NCI-H1694 treated with DMSO at 0.1 percent for 48 hours (cell line): ENCODE results near the gene NR1H2.
"Not testable (repeated sequence)": the region's sequence is repeated elsewhere in the genome, so short reads cannot be mapped to it uniquely, and the experiment has no call there.

Experiments used
- DNase-seq: peaks from one replicate; lab custom pipeline; 2025; lab: John Stamatoyannopoulos, UW

NR1H2 gene

DNA sequence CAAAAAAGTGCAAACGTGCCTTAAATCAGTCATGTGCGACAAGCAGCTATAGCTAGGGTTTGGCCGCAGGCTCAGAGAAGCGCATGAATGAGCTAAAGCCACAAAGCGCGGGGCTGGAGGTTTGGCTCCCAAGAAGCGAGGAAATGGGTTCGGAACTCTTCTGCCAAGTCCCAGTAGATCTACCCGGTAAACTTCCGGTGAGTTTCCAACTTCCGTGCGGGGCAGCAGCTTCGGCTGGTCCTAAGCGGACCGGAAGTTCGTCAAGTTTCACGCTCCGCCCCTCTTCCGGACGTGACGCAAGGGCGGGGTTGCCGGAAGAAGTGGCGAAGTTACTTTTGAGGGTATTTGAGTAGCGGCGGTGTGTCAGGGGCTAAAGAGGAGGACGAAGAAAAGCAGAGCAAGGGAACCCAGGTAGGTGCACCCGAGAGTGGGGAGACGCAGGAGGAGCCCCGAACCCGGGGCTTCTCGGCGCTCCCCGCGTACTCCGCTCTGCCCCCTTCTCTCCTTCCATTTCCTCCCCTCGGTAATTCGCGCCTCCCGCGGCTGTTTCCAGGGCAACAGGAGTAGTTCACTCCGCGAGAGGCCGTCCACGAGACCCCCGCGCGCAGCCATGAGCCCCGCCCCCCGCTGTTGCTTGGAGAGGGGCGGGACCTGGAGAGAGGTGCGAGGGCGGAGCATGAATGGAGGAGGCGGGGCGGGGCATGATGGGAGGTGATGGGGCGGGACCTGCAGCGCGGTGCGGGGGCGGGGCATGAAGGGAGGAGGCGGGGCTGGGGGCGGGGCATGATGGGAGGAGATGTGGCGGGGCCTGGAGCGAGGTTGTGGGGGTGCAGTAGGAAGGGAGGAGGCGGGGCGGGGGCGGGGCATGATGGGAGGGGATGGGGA is at the start of gene NR1H2:
TSS of gene NR1H2 (plus strand) at position 292 of the 885 bp plus-strand sequence. CDS start 1,149 bp downstream, outside the sequence.
- peak; percentile 94 for DNase-seq

- no peak for DNase-seq
Observed at GRCh38 chr19:50327013-50327412, 49.2 kb upstream of the NR1H2 start.

GRCh38 chr19:50327461-50328223 is 48.6 kb upstream of the NR1H2 start:
- DNase-seq, result no peak

- no peak for DNase-seq
Observed at GRCh38 chr19:50328224-50328872, 47.9 kb upstream of the NR1H2 start.

DNA sequence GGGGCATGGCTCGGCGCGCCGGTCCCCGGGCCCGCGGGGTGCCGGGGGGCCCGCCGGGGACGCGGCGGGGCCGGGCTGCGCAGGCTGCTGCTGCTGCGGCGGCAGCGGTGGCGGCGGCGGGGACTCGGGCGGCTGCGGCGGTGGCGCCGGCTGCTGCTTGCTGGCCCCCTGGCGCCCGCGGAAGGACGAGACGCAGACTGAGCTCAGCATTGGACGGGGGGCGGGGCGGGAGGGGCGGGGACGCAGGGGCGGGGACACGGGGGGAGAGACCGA is 47.4 kb upstream of the NR1H2 start:
- DNase-seq, result no peak

DNA sequence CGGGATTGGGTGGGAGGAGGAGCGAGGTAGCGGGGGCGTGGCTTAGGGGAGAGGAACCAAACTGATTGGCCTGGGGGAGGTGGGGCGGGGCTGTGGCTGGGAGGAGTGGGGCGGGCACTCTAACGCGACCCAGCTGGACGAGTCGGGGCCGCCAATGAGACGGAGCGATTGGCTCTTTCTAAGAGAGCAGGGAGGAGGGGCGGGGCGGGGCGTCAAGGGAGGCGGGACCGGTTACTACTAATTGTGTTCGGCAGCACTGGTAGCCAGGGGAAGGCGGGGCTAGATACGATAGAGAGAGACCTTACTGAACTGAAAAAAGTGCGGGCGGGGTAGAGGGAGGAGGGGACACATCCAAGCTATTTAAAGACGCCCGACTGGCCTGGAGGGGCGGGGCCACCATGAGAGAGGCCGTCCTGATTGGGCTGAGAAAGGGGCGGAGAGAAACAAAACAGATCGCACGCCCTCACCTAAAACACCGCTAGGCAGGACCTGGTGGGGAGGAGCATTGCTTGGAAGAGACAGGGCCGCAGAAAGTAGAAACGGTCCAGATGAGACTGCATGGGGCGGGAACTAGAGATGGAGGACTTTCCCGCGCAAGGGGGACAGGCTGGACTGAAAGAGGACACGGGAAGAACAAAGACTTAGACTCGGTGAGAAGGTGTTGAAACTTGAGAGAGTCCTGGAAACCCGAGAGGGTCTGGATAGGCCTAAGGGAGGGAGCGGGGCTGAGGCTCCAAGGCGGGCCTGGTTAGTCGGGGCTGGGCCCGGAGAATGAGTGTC is 46.9 kb upstream of the NR1H2 start, which contains the start of gene KCNC3:
TSS of gene KCNC3 (minus strand) at position 232 of the 780 bp plus-strand sequence. CDS start 295 bp downstream, outside the sequence.
- peak; percentile 99 for DNase-seq

GRCh38 chr19:50329926-50330294 is 46.3 kb upstream of the NR1H2 start:
- DNase-seq, result not testable (repeated sequence)

DNA sequence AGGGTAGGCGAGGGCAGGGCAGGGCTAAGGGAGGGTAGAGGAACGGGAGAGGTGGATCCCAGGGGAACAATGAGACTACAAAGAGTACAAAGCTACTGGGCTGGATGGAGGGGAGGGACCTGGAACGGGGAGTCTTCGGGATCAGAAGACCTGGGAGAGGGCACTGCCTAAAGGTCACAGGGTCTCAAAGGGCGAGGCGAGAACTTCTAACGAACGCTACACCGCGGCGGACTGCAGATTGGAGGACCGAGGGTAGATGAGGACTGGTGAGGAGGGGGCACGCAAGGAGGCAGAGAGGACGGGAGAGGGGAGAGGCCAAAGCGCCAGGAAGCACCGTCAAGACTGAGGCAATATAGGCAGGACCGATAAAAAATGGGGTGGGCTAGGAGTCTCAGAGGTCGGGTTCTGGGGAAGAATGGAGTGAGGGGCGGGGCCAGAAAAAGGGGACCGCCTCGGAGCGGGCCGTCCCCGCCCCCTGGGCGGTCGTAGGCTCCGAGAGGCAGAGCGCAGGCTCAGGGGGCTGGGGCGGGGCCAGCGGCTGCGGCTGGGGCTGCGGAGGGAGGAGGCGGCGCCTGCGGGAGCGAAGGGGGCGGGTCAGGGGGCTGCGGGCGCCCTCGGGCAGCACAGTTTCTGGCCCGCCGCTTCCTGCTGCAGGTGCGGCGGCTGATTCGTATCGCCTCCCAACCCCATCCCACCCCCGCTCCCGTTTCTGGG is 45.7 kb upstream of the NR1H2 start:
- peak; percentile 77 for DNase-seq

DNA sequence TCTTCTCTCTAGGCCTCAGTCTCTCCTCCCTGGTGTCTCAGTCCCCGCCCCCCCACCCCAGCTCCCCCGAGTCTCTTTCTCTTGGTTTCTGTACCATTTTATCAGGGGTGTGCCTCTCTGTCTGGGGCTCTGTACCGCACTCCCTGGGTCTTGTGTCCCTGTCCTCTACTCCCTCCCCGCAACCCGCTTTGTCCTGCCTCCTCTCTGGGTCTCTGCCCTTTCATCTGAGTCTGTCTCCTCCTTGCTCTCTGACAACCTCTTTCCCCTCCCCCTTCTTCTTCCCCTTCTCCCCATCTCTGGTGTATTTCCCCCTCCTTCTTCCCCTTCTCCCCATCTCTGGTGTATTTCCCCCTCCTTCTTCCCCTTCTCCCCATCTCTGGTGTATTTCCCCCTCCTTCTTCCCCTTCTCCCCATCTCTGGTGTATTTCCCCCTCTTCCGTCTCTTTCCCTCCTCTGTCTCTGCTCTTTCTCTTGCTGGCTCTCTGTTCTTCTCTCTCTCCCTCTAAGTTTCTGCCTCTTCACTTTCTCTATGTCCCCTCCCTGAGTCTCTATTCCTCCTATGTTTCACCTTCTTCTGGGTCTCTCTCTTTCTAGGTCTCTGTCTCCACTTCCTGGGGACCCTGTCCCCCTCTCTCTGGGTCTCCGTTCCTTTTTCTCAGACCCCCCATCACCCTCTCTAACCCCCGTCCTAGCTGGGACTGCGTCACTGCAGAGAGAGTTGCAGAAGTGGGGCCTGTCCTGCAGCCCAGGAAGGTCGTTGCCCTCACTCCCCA is 44.9 kb upstream of the NR1H2 start:
- no peak for DNase-seq

GRCh38 chr19:50331994-50332243 is 44.3 kb upstream of the NR1H2 start:
- no peak for DNase-seq

- no peak for DNase-seq
Observed at GRCh38 chr19:50332244-50333038, 43.8 kb upstream of the NR1H2 start.

DNA sequence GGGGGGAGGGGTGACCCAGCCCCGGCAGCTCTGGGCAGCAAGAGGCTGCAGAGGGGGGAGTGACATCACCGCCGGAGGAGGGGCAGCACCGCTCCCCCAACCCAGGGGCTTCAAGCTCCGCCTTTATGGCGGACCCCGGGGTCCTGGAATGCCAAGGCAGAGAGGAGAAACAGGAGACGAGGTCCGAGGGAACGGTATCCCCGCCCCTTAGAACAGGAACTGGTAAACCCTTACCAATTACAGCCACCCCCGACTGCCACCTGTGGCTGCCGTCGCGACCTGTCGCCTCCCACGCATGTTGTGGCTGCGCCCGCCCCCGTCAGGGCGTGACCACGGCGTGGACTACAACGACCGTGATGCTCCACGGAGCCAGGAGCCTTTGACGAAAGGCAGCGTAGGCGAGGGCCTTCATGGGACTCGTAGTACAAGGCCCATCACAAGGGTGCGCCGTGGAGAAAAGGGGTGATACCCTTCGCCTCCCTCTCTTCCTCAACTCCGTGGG is 43.0 kb upstream of the NR1H2 start:
- DNase-seq, result no peak

DNA sequence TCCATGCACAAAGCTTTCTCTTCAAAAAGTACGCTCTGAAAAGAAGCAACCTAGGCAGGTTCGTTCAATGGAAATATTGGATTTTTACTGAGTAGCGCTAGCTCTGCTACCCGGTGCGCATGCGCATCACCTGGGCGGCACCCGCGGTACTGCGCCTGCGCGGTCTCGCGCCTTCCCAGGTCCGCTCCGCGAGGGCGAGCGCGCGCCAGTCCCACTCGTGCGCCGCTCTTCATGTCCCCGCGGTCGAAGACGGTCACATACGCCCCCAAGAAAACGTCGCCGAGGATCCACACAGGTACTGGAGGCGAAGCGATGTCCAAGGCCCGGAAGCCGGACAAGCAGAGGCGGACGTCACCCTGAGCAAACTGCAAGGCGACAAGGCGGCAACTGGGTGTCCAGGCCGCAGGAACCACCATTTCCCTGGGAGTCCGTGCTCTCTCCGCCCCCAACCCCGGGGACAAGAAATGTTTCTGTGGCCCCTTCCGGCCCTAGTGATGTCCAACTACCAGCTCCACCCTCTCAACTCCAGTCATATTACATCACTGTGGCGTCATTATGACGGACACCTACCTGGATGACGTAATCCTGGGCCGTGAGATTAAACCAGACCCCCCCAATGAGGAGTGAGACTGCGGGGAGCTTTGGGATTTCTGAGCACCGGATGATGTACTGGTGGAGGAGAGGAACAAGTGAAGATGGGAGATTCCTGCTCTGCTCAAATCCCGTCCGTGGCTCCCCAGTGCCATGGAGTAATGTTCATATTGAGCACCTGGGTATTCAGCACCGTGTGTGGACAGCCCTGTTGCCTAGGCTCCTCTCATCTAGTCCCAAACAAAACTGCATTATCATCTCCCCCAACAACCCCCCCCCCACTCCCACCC is 42.3 kb upstream of the NR1H2 start:
- no peak for DNase-seq

DNA sequence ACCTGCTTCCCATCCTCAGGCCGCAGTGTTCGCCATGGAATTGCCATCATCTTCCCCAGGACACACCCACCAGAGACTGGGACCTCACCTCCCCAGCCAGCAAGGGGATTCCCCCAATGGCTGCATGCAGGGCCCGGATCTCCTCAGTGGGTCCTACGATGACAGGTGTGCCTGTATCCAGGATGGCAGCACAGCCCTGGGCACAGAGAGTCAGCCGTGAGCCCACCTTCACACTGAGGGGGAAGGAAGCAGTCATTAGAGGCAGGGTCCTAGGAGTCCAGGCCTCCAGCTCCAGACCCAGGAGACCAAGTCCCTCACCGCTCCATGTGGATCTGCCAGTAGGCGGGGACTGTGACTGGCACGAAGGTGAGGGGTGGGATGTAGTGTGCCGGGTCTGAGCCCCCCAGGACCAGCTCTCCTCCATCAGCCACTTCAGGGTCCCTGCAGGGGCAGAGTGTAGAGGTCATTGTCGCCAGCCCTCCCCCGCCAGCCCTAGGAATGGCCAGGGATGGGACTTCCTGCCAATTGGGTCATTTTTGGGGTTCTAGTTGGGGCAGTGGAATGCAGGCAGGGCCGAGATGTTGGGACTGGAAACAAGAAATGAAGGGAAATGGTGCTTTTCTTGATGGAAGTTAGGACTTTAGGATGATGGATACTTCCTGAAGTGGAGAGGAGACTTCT is 41.4 kb upstream of the NR1H2 start:
- no peak for DNase-seq

DNA sequence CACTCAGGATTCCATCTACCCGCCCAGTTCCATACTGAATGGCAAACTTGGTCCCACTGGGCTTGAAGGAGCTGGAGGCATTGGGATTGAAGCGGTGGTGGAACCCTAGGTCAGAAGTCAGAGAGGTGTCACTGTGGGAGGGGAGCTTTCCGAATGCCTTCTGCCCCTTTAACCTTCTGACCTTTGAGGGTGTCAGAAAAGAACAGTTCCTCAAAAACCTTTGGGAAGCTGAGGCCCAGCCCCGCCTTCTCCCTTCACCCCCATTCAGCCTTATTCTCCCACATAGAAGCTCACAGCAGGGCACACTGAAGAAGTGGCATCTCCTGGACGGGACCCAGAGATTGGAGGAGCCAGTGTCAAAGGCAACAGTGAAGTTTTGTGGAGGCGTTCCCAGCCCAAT is 39.2 kb upstream of the NR1H2 start:
- not testable (repeated sequence) for DNase-seq

DNA sequence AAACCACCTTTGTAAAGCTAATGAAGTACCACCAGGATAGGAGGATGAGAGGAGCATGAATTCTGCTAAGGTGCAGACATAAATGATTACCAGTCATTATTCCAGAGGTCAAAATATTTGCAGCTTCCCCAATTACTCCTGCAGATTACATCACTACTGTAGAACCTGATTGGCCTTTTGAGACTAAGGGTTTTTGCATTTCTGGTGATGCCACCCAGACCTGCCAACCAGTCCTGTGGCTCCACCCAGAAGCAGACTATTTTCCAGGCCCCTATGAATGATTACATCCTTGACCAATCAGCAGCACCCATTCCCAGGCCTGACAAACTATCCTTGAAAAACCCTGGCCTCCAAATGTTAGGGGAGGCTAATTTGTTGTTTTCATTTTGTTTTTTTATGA is 35.9 kb upstream of the NR1H2 start:
- no peak for DNase-seq

- no peak for DNase-seq
Observed at GRCh38 chr19:50341091-50341564, 35.1 kb upstream of the NR1H2 start.
